Renal cortex interstitium (tissue), 11 donors: ENCODE data around the gene C10orf105. TPM values are rescaled to one million over a fixed set of nuclear protein-coding genes. Genes with fewer than 3 reads are reported as not detected.

Experiments
- DNase-seq, 11 donors: peaks; one replicate each; pipeline ENCODE4 v3.0.0-alpha.2; 2013; ENCODE audit warnings: low read depth in 9 of 11, low spot score in 4 of 11; ENCODE audit errors: extremely low read depth in 1 of 11
- polyA plus RNA-seq, 3 donors: library from polyadenylated mRNA; unstranded; fragments of 120-200 nt; gene quantifications; one replicate each; pipeline ENCODE4 v1.2.1, GENCODE V29; 2013; ENCODE audit not compliant: insufficient read length in 3 of 3

The C10orf105 gene
- polyA plus RNA-seq, 3 donors = 0.13 to 0.18 (median 0.16) TPM

DNA sequence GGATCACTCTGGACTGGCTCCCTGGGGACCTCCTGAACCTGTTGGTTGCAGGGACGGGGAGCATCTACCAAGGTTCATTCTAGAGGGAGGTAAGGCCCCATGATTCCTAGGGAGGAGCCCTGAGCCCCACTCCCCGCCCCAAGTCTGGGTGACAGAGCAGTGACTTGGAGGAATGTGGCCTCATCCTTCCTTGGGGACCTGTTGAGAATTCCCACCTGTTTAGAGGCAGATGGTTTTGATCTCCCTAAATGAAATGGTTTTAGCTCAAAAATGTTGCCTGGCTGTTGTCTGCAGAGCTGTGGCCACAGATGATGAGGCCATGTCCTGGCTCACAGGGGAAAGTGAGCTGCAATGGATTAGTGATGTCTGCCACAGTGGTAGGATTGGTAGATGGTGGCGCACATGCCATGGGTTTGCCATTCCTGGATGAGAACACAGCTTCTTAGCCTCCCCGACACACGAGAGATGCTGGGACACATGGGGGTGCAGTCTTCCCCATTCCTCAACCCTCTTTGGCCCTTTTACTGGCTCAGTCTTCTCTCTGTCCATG lies 12.3 kb downstream of the C10orf105 start:
- no peak for DNase-seq

DNA sequence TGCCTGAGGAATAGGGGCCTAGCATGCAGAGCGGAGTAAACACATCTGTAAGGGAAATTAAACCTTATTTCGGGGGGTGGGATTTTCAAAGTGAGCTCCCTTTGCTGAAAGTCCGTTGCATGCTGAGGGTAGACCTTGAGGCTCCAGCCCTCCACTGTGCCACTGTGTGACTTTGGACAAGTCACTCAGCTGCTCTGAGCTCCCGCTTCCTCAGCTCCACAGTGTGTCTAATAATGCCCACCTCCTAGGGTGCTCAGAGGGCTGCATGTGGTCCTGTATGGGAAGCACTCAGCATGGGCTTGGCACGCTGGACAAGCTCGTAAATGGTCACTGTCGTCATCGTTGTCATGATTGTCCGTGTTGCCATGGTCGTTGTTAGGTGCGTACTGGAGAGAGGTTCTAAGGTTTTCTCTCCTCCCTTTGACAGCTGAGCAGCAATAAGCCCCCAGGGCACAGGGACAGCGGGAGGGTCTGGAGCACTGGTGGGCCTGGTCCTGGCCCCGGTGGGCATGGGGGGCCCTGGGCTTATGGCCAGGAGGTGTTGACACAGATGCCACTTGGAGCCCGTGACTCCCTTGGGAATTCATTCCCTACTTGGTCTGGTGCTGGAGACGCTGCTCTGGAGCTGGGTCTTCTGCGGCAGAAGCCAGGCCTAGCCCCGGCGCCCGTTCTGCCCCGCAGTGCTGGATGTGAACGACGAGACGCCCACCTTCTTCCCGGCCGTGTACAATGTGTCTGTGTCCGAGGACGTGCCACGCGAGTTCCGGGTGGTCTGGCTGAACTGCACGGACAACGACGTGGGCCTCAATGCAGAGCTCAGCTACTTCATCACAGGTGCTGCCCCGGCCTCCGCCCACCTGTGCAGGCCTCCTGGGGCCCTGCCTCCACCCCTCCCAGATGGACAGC lies 13.1 kb downstream of the C10orf105 start:
- no peak for DNase-seq

DNA sequence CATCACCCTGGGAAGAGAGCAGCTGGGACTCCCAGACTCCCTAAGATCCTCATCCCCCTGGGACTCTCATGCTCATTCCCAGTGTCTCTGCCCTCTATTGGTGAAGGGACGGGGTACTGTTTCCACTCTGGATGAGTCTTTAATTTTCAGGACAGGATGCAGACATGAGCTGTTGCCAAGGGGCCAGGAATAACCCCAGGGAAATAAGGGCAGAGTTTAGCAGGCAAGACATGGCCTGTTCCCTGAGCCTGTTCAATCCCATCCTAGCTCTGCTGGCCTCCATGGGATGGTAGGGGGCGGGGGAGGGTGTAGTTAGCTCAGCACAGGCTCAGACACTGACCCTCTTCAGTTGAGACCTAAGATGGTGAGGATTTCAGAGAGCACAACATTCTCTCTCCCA lies 14.0 kb downstream of the C10orf105 start:
- no peak for DNase-seq

DNA sequence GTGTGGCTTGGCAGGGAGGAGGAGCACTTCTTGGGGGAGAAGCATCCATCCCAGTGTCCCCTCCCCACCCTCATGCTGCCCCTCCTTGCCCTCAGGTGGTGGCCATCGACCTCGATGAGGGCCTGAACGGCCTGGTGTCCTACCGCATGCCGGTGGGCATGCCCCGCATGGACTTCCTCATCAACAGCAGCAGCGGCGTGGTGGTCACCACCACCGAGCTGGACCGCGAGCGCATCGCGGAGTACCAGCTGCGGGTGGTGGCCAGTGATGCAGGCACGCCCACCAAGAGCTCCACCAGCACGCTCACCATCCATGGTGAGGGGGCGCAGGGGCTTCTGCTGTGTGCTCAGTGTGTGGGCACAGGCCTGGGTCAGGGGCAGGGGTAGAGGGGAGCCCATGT lies 14.8 kb downstream of the C10orf105 start:
- no peak for DNase-seq

DNA sequence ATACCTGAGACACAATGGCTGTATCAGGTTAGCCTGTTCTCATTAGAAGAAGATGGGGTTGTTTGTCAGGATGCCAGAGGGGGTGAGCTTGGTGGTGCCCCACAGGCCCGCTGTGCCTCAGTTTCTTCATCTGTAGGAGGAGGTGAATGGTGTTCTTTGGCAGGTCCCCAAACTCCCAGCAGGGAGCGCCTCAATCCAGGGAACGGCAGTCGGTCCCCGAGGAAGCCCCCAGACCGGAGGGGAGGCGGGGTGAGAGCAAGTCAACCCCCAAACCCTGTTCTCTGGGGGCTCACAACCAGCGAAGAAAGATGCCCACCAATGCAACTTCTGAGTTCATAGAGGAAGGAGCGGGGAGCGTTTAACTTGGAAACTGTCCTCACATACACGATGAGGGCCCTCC lies 16.0 kb downstream of the C10orf105 start:
- no peak for DNase-seq

DNA sequence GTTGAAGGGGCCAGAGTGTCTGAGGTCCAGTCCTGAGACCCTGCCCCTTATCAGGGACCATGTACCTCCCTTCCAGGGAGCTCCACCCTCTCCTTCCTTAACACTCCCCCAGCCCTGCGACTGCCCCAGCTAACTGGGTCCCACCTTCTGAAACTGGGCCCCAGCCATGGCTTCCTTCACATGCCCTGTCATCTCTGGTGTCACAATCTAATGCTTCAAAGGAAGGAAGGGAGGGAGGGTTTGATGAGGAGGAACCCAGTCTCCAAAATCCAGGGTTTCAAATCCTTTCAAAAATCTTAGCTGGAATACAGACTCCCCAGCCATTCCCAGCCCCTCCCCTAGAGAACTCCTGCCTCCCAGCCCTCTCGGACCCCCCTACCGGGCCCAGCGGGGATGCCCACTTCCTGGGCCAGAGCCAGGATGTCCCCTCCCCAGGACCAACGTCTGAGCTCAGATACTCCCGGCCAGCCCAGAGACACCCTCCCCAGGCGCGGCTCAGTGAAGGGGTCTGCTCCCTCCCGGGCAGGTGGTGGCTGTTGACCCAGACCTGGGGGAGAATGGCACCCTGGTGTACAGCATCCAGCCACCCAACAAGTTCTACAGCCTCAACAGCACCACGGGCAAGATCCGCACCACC lies 18.0 kb downstream of the C10orf105 start:
- no peak for DNase-seq

DNA sequence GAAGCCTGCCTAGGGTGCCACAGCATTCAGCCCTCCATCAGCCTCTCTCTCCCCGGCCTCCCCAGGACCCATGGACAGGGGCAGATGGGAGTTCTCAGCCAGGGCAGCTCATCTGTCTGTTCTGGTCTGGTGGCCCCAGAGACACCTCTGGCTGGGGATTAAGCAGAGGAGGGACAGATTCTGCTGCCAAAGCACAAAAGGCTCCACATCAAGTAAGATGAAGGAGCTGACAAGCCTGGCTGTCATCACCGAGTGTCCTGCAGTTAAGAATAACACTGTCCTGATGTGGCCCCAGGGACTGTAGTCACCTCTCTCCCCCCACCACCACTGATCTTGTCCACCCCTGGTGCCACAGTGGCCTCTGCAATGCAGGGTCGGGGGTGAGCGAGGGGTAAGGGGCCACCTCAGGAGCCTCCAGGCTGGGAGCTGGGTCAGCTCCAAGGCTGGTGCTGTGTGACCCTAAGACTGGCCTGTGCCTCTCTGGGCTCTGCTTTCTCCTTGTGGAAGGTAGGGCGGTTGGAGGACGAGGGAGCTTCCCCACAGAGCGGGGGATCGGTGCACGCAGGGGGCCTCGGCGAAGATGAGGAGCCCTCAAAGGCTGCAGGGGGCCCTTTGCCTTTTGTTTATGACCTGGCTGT lies 18.7 kb downstream of the C10orf105 start:
- no peak for DNase-seq

DNA sequence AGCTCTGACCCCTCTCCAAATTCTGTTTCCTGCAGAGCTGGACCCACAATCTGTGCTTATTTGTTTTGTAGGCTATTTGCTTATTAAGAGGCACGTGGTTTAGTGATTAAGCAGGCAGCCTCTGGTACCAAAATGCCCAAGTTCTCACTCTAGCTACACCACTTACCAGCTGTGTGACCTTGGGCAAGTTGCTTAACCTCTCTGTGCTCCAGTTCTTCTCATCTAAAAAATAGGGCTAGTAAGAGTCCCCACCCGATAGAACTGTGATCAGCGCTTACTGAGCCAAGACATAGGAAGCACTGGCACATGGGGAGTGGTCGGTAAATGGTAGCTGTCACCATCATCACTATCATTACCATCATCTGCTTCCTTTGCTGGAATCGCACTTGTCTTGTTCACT lies 20.8 kb downstream of the C10orf105 start:
- DNase-seq = no peak

DNA sequence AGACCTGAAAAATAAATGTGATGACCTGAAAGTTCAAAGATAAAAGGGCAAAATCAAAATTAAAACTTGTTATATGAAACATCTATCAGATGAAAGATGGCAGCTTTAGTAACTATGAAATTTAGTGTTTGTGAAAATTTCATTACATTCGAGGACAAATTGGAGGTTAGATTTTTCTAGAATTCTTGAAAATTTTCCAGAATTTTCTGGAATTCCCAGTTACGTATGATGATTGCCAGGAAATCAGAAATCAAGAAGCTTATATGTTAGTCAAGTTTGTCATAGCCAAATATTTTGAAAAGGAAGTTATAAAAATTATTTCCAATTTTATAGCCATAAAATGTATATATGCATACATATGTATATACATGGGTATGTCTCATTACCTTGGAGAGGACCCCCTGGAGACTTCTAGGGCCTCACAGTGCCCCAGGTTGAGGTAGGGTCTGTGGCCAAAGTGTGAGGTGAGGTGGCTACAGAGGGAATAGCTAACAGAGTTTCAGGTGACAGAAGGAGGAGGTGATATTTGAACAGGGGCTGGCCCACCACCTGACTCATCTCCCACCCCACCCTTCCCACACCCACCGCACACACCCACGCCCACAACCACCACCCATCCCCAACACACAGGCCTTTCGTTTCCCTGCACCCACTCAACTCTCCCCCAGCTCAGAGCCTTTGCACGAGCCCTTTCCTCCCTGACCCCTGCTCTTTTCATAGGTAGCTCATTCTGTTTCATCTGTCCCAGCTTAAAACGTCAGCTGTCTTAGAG lies 21.5 kb downstream of the C10orf105 start:
- DNase-seq = no peak

DNA sequence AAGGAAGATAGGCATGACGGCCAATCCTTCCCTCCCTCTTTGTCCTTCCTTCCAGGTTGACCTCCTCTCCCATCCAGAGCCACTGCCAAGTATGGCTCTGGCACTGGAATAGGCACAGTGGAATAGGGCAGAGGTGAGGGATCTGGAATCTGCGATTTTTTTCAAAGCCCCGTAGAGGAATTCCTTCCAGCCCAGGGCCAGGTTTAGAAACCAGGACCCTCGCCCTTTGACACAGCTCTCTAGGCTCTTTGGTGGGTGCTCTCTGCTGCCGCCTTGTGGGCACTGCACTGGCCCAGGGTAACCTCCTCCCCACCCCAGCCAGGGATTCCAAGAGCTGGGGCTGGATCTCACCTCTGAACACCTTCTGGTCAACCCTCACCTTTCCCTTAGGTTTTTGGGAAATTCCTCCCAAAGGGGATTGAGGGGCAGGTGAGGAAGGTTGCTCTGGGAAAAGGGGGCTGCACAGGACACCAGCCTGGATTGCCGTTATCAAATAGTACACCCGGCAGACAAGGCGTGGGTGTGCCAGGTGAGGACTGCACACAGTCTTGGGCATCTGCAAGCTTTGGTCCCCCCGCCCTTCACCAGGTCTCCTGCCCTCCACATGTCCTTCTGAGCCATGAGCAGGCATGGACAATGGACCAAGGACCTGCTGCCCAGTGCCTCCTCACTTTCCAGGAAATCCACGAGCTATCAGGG lies 22.8 kb downstream of the C10orf105 start:
- DNase-seq = no peak

DNA sequence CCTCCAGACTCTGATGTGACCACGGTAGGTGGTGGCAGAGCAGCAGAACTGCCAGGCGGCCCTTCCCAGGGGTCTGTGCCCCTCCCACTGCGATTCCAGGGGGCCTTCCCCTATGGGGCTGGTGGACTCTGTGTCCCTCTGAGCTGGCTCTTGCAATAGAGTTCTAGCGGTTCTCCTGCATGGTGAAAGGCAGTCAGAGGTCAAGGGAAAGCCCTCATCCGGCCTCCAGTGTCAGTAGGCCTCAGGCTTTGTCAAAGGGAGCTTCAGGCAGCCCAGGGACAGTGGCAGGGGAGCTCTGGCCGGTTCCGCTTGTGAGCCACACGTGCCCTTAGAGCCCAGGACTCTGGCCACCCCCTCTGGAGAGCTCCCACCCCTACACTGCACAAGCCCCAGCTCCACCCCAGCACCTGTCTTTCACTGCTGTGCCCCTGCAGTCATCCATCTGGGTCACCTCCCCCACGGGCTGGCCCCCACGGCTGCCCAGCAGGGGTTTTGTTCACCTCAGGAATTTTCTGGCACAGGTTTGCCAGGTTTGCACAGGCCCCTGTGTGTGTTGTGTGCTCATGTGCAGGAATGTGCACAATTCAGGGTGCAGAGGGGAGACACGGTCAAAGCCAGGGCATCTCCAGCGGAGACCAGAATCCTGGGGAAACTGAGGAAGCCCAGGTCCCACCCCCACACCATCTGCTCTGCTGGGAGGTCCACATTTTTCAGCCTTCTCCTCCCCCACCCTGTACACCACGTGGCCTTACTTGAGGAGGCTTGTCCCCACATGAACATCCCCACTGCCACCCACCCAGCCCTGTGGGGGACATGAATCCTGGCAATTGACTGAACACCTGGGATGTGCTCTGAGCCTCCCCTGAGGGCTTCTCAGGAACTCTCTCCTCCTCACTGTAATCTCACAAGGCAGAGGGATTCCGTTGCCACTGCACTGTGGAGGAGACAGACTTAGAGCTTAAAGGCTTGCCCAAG lies 23.8 kb downstream of the C10orf105 start:
- DNase-seq = no peak

DNA sequence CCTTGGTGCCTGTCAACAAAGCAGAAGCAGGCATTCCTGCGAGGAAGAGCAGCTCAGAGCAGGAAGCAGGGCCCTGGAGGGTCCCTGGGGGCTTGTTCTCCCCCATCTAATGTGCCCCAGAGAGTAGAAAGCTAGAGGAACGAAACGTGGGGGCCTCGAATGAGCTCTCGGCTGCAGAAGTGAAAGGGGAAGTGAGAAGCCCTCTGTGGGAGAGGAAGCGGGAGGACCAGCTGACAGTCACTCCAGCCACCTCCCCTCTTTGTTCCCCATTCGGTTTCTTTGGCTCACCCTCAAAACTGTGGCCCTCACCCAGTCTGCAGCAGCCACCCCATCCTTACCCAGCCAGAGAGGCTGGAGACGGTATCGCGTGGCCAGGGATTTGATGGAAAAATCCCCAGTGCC lies 25.0 kb downstream of the C10orf105 start:
- no peak for DNase-seq

DNA sequence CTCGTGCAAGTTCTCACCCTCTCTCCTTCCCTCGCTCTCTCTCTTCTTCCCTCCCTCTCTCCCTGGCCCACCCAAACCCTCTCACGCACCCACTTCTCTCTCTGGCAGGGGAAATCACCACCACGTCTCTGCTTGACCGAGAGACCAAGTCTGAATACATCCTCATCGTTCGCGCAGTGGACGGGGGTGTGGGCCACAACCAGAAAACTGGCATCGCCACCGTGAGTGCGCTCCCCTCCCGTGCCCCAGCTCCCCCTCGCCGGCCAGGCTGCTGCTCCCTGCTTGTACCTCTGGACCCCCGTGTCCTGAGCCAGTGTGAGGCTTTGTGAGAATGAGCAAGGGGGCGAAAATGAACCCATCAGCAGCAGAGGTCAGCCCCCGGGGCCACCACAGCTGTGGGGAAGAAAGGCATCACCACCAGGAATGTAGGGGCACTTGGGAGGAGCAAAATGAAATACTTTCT lies 25.5 kb downstream of the C10orf105 start:
- DNase-seq = no peak

DNA sequence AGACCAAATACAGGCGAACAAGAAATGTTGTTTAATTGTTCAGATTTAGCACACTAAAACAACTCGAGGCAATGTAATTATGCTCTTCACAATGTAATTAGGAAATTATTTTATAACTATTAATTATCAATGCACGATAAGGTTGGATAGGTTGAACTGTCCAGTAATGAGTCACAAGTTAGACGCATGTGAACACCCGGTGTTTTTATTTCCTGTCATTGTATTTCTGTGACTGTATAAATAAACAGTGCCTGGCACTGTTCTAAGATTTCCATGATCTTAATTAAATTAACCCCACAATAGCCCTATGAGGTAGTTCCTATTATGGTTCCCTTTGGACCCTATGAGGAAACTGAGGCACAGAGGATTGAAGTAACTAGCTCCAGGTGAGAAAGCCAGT lies 26.2 kb downstream of the C10orf105 start:
- DNase-seq = no peak

DNA sequence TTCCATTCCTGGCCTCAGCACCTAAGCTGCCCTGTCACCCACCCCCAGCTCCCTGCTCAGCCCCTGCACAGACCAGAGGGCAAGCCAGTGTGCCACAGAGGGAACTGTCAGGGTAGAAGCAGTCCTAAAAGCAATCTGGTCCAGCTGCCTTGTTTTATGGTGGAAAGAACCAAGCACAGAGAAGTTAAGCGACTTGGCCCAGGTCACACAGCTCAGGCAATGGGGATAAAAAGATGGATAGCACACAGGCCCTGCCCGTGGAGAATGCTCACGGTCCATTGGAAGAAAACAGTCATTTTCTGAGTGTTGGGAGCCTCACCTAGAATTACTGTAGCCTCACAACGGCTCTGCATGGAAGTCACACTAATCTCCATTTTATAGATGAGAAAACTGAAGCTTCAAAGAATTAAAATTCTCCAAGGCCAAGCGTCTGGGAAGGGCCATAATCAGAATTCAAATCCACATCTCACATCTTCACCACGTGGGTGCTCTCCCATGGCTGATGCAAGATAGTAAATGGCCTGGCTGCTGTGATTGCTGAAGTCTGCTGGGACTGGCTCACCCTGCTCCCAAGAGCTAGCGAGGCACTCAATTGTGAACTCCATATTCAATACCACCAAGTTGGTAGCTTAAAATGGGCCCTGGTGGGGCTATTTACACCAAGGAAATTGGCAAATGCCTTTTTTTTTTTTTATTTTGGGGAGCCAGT lies 26.8 kb downstream of the C10orf105 start:
- no peak for DNase-seq

DNA sequence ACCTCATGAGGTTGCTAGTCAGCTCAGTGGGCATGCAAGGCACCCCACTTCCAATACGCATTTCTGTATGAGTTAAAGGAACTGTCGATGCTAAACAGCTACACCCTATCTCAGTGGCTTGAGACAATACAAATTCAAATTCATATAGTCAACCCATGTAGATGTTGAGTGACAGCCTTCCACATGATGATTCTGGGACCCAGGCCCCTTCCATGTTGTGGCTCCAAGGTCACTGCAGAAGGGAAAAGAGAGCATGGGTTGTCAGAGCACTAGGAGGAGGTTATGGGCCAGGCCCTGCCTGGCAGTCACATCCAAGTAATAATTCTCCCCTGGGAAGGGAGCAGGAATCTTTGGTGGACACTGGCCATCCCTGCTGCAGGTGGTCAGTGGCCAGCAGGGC lies 28.2 kb downstream of the C10orf105 start:
- no peak for DNase-seq
